ENCODE data around the gene XRCC1. TPM values are rescaled to one million over a fixed set of nuclear protein-coding genes. Genes with fewer than 3 reads are reported as not detected.
A peak's percentile ranks its signal among the peaks of the same experiment; 100 is the strongest.

Gene XRCC1
- polyA plus RNA-seq, 3 donors, result 13.1 to 23.0 (median 19.3) TPM

DNA sequence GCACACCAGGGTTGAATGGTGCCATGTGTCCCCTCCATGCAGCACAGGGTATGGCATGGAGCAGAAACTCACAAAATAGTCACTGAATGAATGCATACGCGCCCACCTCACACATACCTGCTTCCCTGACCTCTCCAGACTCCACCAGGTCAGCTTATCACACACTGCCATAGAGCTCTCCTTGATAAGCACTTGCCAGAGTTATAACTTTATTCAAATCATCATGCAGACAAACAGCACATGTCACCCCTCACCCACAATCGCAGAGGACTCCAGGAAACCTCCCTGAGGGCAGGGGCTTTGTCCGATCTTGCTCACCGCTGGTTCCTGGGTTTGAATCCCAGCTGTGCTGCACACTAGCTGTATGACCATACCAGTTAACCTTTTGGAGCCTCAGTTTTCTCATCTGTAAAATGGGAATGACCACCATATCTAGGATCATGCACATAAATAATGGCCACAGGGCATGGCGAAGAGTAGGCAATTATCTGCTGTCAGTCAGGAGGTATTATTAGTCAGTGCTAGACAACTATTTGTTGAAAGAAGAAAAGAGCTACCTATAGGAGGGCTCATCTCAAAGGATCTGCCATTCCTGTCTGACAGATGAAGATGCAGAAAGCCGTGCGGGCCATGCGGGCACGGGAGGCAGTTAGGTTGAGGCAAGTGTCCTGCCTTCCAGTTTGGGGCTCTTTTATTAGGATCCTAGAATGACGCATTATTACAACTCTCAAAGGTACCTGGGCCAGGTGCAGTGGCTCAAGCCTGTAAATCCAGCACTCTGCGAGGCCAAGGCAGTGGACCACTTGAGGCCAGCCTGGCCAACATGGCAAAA lies 14.0 kb downstream of the XRCC1 start:
- intact Hi-C loops (cut with micrococcal nuclease), result no loop called here
- H3K79me2 ChIP-seq (ENCODE audit: insufficient read depth, low read length), result peaks cover 21% of the 10 kb centered on the region
- H3K4me2 ChIP-seq (replicated peaks; ENCODE audit: extremely low read depth, low read length, poor library complexity, severe bottlenecking), result no peak overlapping the region
- Mint-ChIP-seq H3K27me3 (ENCODE audit: low read depth in 3 of 3) (peaks cover 0 to 4% (median 0%) of the 10 kb centered on the region in 3 donors), H3K36me3 (peaks cover 37 to 54% of the 10 kb centered on the region in 2 donors), H3K27ac (peak overlapping the region; percentile 47 to 99 (median 95)), H3K4me3 (no peak overlapping the region), H3K4me1 (peaks cover 43% of the 10 kb centered on the region), H3K9me3 (peaks cover 0 to 3% (median 0%) of the 10 kb centered on the region in 7 donors)
- H3K4me3 ChIP-seq (replicated peaks in 1 of 3; ENCODE audit: low read depth in 2 of 3, low read length in 3 of 3), result no peak overlapping the region
- TF ChIP-seq CTCF (IDR thresholded peaks at IDR 0.05), result no peak
- H3K9me3 ChIP-seq (replicated peaks in 1 of 2; ENCODE audit: control insufficient read depth in 1 of 2, insufficient read depth in 1 of 2, low read length in 2 of 2), result no peaks in the 10 kb centered on the region
- H3K27ac ChIP-seq (ENCODE audit: low read depth in 1 of 2, low read length in 2 of 2), result peak overlapping the region; percentile 94 to 98
- H3K36me3 ChIP-seq (replicated peaks in 1 of 2; ENCODE audit: control insufficient read depth in 1 of 2, insufficient read depth in 2 of 2, low read length in 2 of 2), result peaks cover 9 to 40% of the 10 kb centered on the region in 2 donors
- no peak for DNase-seq
- H3K27me3 ChIP-seq (ENCODE audit: control insufficient read depth in 2 of 2, insufficient read depth in 2 of 2, low read length in 2 of 2), result no peaks in the 10 kb centered on the region
- H3K4me1 ChIP-seq (ENCODE audit: control insufficient read depth in 1 of 2, insufficient read depth in 2 of 2, low read length in 2 of 2), result peaks cover 24 to 27% of the 10 kb centered on the region in 2 donors
- 95% methylated on average over 9 of the region's 12 CpGs for WGBS (ENCODE audit: insufficient coverage)
- peak overlapping the region; percentile 72 for H3K9ac ChIP-seq (ENCODE audit: insufficient read depth, low read length, poor library complexity, severe bottlenecking)
- H4K20me1 ChIP-seq (ENCODE audit: insufficient read depth, low read length), result no peaks in the 10 kb centered on the region
- no peak overlapping the region for H2AFZ ChIP-seq (ENCODE audit: insufficient read depth, low read depth, low read length, poor library complexity, severe bottlenecking)

- H2AFZ ChIP-seq (ENCODE audit: insufficient read depth, low read depth, low read length, poor library complexity, severe bottlenecking), result no peak overlapping the region
- peak in 1 of 3 donors; percentile 47 for DNase-seq
Measured at GRCh38 chr19:43560687-43561086, 14.6 kb downstream of the XRCC1 start.

More at GRCh38 chr19:43560687-43561086, 14.6 kb downstream of the XRCC1 start:
- no peak for TF ChIP-seq CTCF (IDR thresholded peaks at IDR 0.05)
- H3K36me3 Mint-ChIP-seq, result peaks cover 41 to 58% of the 10 kb centered on the region in 2 donors
- peaks cover 0 to 4% (median 0%) of the 10 kb centered on the region in 3 donors for H3K27me3 Mint-ChIP-seq (ENCODE audit: low read depth in 3 of 3)
- peaks cover 43% of the 10 kb centered on the region for H3K4me1 Mint-ChIP-seq
- Histone ChIP-seq H3K9me3 (replicated peaks in 1 of 2; ENCODE audit: control insufficient read depth in 1 of 2, insufficient read depth in 1 of 2, low read length in 2 of 2) (no peaks in the 10 kb centered on the region), H3K9ac (ENCODE audit: insufficient read depth, low read length, poor library complexity, severe bottlenecking) (no peak overlapping the region), H3K27me3 (ENCODE audit: control insufficient read depth in 2 of 2, insufficient read depth in 2 of 2, low read length in 2 of 2) (no peaks in the 10 kb centered on the region), H3K4me3 (replicated peaks in 1 of 3; ENCODE audit: low read depth in 2 of 3, low read length in 3 of 3) (no peak overlapping the region), H3K4me1 (ENCODE audit: control insufficient read depth in 1 of 2, insufficient read depth in 2 of 2, low read length in 2 of 2) (peaks cover 24 to 27% of the 10 kb centered on the region in 2 donors), H3K36me3 (replicated peaks in 1 of 2; ENCODE audit: control insufficient read depth in 1 of 2, insufficient read depth in 2 of 2, low read length in 2 of 2) (peaks cover 9 to 45% of the 10 kb centered on the region in 2 donors), H4K20me1 (ENCODE audit: insufficient read depth, low read length) (no peaks in the 10 kb centered on the region), H3K79me2 (ENCODE audit: insufficient read depth, low read length) (peaks cover 20% of the 10 kb centered on the region), H3K4me2 (replicated peaks; ENCODE audit: extremely low read depth, low read length, poor library complexity, severe bottlenecking) (no peak overlapping the region), H3K27ac (ENCODE audit: low read depth in 1 of 2, low read length in 2 of 2) (peak overlapping the region; percentile 6 to 94)
- H3K27ac Mint-ChIP-seq, result peak overlapping the region in 6 of 7 donors; percentile 54 to 95 (median 76)
- 90% methylated on average over 6 of the region's 6 CpGs for WGBS (ENCODE audit: insufficient coverage)
- no peak overlapping the region for H3K4me3 Mint-ChIP-seq
- H3K9me3 Mint-ChIP-seq, result peaks cover 0 to 3% (median 0%) of the 10 kb centered on the region in 7 donors
- intact Hi-C loops (cut with micrococcal nuclease), result no loop called here

Measured in CD14-positive monocyte (primary cell).